SK-N-MC (cell line): Measurements from ENCODE around the gene LIPC.

Experiments used
- EZH2 ChIP-seq: fragments of 200-600 bp; sonication (generic); IDR thresholded peaks from one replicate; pipeline ENCODE4 v1.6.1; 2017; ENCODE audit warnings: antibody characterized with exemption
- FOXP2 ChIP-seq: optimal IDR thresholded peaks from 2 replicates; pipeline ENCODE3; 2011; ENCODE audit warnings: mild to moderate bottlenecking, moderate library complexity; ENCODE audit not compliant: insufficient read depth; ENCODE audit errors: extremely low read length, control extremely low read depth
- POLR2AphosphoS5 ChIP-seq: IDR thresholded peaks from 2 replicates; pipeline ENCODE4 v1.6.1; 2012; ENCODE audit warnings: mild to moderate bottlenecking, low read depth, low read length, borderline replicate concordance

DNA sequence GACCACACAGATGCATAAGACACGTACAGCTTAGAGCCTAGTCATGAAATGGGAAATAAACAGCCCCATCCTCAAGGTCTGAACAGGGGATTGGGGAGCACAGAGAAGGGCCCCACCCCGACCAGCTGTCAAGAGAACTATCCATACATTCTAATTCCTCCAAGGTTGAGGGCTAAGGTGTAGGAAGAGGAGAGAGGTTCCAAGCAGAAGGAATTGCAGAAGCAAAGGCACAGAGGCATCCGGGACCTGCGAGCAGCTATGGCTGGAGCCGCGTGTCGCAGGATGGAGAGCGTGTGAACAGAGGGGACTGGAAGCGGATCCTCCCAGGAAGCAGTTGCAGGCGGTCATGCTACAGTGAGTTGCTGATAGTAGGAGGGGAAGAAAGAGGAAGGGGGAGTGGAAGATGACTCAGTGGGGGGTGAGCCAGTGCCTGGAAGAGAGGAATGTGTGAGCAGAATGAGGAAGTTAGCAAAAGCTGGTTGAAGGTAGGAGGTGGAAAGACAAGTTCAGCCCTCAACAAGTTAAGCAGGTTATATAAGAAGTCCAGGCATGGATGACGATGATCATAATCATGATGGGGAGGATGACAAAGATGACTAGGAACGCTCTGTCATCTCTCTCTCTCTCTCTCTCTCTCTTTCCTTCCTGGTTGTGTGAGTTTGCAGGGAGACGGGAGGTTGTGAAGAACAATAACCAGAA, 89.7 kb downstream of the LIPC start:
- TF ChIP-seq POLR2AphosphoS5 (no peak), EZH2 (no peak), FOXP2 (no peak)
